Fibroblast of gingiva (primary cell): ENCODE measurements around the gene CNTN1.
A peak's percentile ranks its signal among the peaks of the same experiment; 100 is the strongest.
"Not testable (repeated sequence)": the region's sequence is repeated elsewhere in the genome, so short reads cannot be mapped to it uniquely, and the experiment has no call there.

Experiments
- DNase-seq: peaks from one replicate; pipeline ENCODE4 v3.0.0-alpha.2; 2011; ENCODE audit warnings: low read depth

The CNTN1 gene

GRCh38 chr12:41045509-41045908, 353.3 kb downstream of the CNTN1 start:
- no peak for DNase-seq

GRCh38 chr12:41049033-41049432, 356.8 kb downstream of the CNTN1 start:
- no peak for DNase-seq

- DNase-seq = no peak
These were observed 359.7 kb downstream of the CNTN1 start for GRCh38 chr12:41051954-41052353.

- no peak for DNase-seq
These were observed 360.2 kb downstream of the CNTN1 start for GRCh38 chr12:41052441-41052840.

DNA sequence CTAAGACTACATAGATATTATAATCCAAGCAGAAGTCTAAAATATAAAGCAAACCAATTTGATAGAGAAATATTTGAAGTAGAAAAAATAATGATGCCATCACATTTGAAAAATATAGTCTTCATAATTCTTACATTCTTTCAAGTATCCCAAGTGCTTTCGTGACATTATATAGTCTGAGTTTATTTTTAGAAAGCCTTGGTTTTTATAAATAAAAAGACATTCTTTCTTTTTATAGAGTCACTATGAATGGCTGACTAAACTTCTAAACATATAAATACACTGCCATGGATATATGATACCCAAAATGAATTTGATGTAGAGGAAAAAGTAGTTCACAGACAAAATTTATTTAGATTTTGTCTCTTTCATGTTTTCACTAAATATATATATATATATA, 360.8 kb downstream of the CNTN1 start:
- DNase-seq = no peak

- DNase-seq = peak; percentile 33
These were observed 363.8 kb downstream of the CNTN1 start for GRCh38 chr12:41055875-41056577.

DNA sequence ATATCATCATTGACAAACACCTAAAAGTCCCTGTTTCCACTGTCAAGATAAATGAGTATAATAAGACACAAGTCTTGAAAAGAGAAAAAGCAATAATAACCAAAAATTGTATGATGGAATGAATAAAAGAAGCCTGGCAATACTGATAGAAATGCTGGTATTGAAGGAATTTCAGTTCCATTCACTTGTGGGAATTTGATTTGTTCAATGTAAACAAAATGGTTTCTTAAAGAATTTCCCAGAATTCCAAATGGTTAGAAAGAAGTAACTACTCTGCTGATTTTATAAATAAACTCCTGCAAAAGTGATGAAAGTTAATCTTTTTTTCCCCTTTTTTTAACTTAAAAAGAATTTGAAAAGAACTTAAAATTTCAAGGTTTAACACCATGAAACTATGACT, 366.0 kb downstream of the CNTN1 start:
- DNase-seq = no peak

- DNase-seq = no peak
These were observed 369.0 kb downstream of the CNTN1 start for GRCh38 chr12:41061192-41061591.

DNA sequence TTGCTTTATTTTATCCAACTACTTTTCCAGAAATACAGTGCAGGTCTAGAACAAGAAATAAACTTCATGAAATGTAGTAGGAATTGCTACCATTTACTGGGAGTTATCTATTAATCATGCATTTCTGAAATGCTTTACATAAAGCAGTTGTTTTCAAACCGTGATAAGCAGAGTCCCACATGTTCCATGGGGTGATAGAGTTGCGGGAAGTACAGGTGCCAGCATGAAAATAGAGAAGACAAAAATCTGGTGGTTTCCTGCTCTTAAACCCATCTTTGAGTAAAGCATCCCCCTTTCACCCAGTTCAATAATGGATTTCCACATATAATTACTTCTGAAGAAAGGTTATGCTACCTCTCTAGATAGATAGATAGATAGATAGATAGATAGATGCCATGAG, 372.2 kb downstream of the CNTN1 start:
- DNase-seq = no peak

- no peak for DNase-seq
These were observed 375.9 kb downstream of the CNTN1 start for GRCh38 chr12:41067941-41068645.

GRCh38 chr12:41073633-41074472, 381.6 kb downstream of the CNTN1 start:
- DNase-seq = no peak

DNA sequence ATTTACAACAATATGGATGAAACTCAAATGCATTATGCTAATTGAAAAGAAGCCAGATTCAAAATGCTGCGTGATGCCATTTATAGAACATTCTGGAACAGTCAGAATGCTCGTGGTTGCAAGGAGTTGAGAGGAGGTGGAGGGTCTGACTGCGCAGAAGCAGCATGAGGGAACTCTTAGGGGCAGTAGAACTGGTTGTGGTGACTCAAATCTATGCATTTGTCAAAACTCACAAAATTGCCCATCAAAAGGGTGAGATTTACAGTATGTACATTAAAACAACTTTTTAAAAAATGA, 382.2 kb downstream of the CNTN1 start:
- DNase-seq = no peak

GRCh38 chr12:41076114-41076513, 383.9 kb downstream of the CNTN1 start:
- DNase-seq = no peak

DNA sequence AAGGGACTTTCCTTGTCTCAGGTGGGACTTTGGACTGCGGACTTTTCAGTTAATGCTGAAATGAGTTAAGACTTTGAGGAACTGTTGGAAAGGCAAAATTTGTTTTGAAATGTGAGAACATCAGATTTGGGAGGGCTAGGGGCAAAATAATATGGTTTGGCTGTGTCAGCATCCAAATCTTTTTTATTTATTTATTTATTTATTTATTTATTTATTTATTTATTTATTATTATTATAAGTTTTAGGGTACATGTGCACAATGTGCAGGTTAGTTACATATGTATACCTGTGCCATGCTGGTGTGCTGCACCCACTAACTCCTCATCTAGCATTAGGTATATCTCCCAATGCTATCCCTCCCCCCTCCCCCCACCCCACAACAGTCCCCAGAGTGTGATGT, 389.0 kb downstream of the CNTN1 start:
- DNase-seq = not testable (repeated sequence)

- no peak for DNase-seq
These were observed 397.2 kb downstream of the CNTN1 start for GRCh38 chr12:41089438-41089837.

GRCh38 chr12:41092115-41092514, 399.9 kb downstream of the CNTN1 start:
- DNase-seq = no peak

GRCh38 chr12:41096797-41097196, 404.6 kb downstream of the CNTN1 start:
- no peak for DNase-seq

DNA sequence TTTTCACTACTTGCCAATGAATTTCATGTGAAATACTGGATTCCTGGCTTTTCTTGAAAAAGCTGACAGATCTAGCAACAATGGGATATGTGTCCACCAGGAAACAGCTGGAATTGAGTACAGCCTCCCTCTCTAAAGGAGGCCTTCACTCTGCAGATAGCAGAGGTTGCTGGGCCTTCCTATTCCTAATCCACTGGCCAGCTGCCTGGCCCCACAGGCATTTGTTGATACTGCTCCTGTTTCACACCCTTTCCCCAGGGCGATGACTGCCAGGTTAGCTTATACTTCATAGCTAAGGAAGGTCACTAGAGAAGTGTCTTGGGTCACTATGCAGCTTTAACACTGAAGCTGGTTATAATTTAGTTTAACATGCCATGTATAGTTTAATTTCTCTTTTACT, 408.3 kb downstream of the CNTN1 start:
- DNase-seq = no peak

GRCh38 chr12:41101806-41102205, 409.6 kb downstream of the CNTN1 start:
- no peak for DNase-seq

DNA sequence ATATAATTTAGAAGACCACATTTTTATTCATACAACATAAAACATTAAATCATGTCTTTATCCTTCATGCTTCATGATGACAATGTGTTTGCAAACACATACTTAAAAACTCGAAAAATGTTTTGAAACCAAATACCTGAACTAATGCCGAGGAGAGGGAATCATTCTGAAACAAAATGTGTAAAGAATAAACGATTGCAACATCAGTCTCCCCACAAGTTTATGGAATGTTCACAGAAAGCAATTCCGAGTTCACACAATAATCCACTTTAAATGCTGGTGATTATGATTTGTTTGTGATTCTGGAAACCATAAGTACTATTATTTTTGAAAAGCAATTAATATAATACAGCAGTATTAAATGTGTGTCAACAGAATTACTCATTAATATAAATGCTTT, 411.4 kb downstream of the CNTN1 start:
- peak; percentile 19 for DNase-seq

- no peak for DNase-seq
These were observed 414.1 kb downstream of the CNTN1 start for GRCh38 chr12:41106315-41106714.

GRCh38 chr12:41108032-41108431, 415.8 kb downstream of the CNTN1 start:
- no peak for DNase-seq

- no peak for DNase-seq
These were observed 420.7 kb downstream of the CNTN1 start for GRCh38 chr12:41112903-41113302.
